GM12874 (cell line): Measurements from ENCODE around the gene EFNA2.

Experiments used
- TF ChIP-seq, protein P1 (sequence below): IDR thresholded peaks from 2 replicates; pipeline ENCODE4 v1.5.1; 2011; ENCODE audit warnings: low read depth, mild to moderate bottlenecking, control low read depth, low read length, moderate library complexity; ENCODE audit not compliant: insufficient read depth

The EFNA2 gene

DNA sequence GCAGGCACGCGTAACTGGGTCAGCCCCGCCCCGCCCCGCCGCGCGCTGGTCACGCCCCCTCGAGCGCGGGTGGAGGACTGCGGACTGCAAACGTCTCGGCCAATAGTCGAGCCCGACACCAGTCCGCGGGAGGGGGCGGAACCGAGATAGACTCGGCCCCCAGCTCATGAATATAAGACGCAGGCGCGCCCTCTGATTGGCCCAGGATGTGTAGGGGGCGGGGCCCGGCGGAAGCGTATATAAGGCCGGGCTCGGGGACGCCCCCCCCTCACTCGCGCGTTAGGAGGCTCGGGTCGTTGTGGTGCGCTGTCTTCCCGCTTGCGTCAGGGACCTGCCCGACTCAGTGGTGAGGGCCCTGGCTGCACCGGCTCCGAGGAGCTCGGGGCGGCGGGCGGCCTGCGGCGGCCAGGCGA, 16.6 kb upstream of the EFNA2 start, which contains the start of gene CIRBP:
CIRBP (plus strand) TSS at position 268 of the 413 bp plus-strand sequence. CDS start 1,602 bp downstream, outside the sequence.
- TF ChIP-seq, protein P1, sequence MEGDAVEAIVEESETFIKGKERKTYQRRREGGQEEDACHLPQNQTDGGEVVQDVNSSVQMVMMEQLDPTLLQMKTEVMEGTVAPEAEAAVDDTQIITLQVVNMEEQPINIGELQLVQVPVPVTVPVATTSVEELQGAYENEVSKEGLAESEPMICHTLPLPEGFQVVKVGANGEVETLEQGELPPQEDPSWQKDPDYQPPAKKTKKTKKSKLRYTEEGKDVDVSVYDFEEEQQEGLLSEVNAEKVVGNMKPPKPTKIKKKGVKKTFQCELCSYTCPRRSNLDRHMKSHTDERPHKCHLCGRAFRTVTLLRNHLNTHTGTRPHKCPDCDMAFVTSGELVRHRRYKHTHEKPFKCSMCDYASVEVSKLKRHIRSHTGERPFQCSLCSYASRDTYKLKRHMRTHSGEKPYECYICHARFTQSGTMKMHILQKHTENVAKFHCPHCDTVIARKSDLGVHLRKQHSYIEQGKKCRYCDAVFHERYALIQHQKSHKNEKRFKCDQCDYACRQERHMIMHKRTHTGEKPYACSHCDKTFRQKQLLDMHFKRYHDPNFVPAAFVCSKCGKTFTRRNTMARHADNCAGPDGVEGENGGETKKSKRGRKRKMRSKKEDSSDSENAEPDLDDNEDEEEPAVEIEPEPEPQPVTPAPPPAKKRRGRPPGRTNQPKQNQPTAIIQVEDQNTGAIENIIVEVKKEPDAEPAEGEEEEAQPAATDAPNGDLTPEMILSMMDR, result no peak

- TF ChIP-seq, protein P1, result no peak
Observed at GRCh38 chr19:1269478-1270212, 16.0 kb upstream of the EFNA2 start.

- TF ChIP-seq, protein P1, result no peak
Observed at GRCh38 chr19:1270213-1270853, 15.3 kb upstream of the EFNA2 start.

- TF ChIP-seq, protein P1, result no peak
Observed at GRCh38 chr19:1270854-1271527, 14.7 kb upstream of the EFNA2 start.

DNA sequence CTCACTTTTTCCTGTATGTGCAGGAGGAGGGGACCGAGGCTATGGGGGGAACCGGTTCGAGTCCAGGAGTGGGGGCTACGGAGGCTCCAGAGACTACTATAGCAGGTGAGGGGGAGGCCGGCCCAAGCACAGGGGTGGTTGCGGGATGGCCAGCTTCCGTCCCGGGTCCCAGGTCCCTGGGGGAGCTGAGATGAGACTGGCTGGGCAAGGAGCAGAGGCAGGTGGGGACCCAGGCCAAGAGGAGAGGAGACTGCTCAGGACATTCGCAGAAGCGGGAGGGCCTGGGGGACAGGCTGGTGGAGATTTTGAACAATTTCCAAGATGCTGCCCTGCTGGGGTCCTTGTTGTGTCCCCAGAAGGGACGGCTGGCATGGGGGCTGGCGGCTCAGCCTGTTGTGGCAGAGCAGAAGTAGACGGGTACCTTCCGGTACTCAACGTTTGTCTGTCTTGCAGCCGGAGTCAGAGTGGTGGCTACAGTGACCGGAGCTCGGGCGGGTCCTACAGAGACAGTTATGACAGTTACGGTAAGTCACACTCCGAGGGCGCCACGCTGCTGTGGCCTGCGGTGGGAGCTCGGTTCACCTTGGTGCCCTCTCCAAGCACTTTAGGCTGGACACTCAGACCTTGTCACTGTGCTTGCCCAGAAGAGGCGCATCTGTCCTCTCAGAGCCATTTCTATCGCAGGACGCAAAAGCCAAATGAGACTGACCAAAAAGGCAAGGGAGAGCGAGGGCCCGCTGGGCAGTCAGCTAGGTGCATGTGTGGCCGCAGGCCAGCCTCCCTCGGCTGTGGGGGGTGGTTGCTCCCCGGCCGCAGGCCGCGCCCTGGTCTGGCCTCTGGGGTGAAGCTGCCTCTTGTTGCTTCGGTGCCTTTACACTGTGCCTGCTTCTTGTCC, 13.9 kb upstream of the EFNA2 start:
- TF ChIP-seq, protein P1, result no peak

DNA sequence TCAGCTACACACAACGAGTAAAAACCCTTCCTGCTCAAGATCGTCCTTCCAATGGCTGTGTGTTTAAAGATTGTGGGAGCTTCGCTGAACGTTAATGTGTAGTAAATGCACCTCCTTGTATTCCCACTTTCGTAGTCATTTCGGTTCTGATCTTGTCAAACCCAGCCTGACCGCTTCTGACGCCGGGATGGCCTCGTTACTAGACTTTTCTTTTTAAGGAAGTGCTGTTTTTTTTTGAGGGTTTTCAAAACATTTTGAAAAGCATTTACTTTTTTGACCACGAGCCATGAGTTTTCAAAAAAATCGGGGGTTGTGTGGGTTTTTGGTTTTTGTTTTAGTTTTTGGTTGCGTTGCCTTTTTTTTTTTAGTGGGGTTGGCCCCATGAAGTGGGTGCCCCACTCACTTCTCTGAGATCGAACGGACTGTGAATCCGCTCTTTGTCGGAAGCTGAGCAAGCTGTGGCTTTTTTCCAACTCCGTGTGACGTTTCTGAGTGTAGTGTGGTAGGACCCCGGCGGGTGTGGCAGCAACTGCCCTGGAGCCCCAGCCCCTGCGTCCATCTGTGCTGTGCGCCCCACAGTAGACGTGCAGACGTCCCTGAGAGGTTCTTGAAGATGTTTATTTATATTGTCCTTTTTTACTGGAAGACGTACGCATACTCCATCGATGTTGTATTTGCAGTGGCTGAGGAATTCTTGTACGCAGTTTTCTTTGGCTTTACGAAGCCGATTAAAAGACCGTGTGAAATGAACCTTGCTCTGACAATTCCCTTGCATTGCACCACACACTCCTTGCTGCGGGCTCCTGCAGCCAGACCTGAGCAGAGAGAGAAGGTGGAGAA, 13.0 kb upstream of the EFNA2 start:
- TF ChIP-seq, protein P1, result no peak
